IMR-90 (cell line): ENCODE measurements around the gene CFAP70. TPM values are rescaled to one million over a fixed set of nuclear protein-coding genes. Genes with fewer than 3 reads are reported as not detected.

Experiments
- ATAC-seq: fragments of 200-7000 bp; cut with Tn5 transposase; 2 replicates; pipeline ENCODE4 v1.9.1; 2020; ENCODE audit warnings: low read depth, mild to moderate bottlenecking, moderate library complexity
- BruUV-seq: library from RNA; stranded (reverse); fragments of 400-500 nt; replicated peaks from 2 replicates; lab custom pipeline; 2021; lab: Mats Ljungman, UMichigan
- CTCF ChIA-PET: fragments of 300-600 bp; formaldehyde crosslinking; extraction: SDS; loops from one replicate; lab custom pipeline; 2021; ENCODE audit warnings: antibody characterized with exemption; lab: Yijun Ruan, JAX
- POLR2A ChIA-PET: fragments of 300-600 bp; sonication (Branson Sonifier 250); formaldehyde crosslinking; loops from one replicate; lab custom pipeline; 2022; ENCODE audit warnings: antibody characterized with exemption; ENCODE audit not compliant: unreplicated experiment; lab: Charles Lee
- DNase-seq: peaks from one replicate; pipeline ENCODE4 v3.0.0; 2013
- H2AFZ ChIP-seq: replicated peaks from 2 replicates; pipeline ENCODE3; 2013; ENCODE audit warnings: low read length, mild to moderate bottlenecking; ENCODE audit not compliant: poor library complexity
- H2AK5ac ChIP-seq: 2 replicates; pipeline ENCODE4 v1.6.1; 2013; ENCODE audit warnings: low read depth, low read length, inconsistent platforms
- H2AK9ac ChIP-seq: replicated peaks from 2 replicates; pipeline ENCODE3; 2013; ENCODE audit warnings: mild to moderate bottlenecking, low read depth, low read length, moderate library complexity; ENCODE audit not compliant: poor library complexity
- H2BK120ac ChIP-seq: 2 replicates; pipeline ENCODE4 v1.6.1; 2013; ENCODE audit warnings: low read depth, low read length, inconsistent platforms
- H2BK15ac ChIP-seq: 3 replicates; pipeline ENCODE4 v1.6.1; 2013; ENCODE audit warnings: low read depth, low read length, inconsistent platforms
- H2BK20ac ChIP-seq: 2 replicates; pipeline ENCODE4 v1.6.1; 2013; ENCODE audit warnings: low read depth, mild to moderate bottlenecking, inconsistent platforms, low read length, moderate library complexity
- H2BK5ac ChIP-seq: 2 replicates; pipeline ENCODE4 v1.6.1; 2013; ENCODE audit warnings: mild to moderate bottlenecking, low read depth, low read length, inconsistent platforms; ENCODE audit not compliant: poor library complexity, severe bottlenecking
- H3K14ac ChIP-seq: replicated peaks from 2 replicates; pipeline ENCODE4 v1.6.1; 2013; ENCODE audit warnings: low read depth, low read length, inconsistent platforms
- H3K18ac ChIP-seq: 2 replicates; pipeline ENCODE4 v1.6.1; 2013; ENCODE audit warnings: low read depth, low read length, control low read depth
- H3K23ac ChIP-seq: 2 replicates; pipeline ENCODE4 v1.6.1; 2013; ENCODE audit warnings: low read depth, low read length, inconsistent platforms
- H3K27ac ChIP-seq: 2 replicates; pipeline ENCODE4 v1.5.1; 2013; ENCODE audit warnings: mild to moderate bottlenecking, control low read depth, low read length; ENCODE audit not compliant: insufficient read depth
- H3K27me3 ChIP-seq: 2 replicates; pipeline ENCODE4 v1.6.1; 2013; ENCODE audit warnings: low read length; ENCODE audit not compliant: control insufficient read depth, insufficient read depth
- H3K36me3 ChIP-seq: 2 replicates; pipeline ENCODE4 v1.6.1; 2013; ENCODE audit warnings: low read length, mixed read lengths; ENCODE audit not compliant: control insufficient read depth, insufficient read depth
- H3K4ac ChIP-seq: 2 replicates; pipeline ENCODE4 v1.6.1; 2013; ENCODE audit warnings: low read depth, low read length, inconsistent platforms
- H3K4me1 ChIP-seq: 2 replicates; pipeline ENCODE4 v1.6.1; 2013; ENCODE audit warnings: low read length, mixed read lengths; ENCODE audit not compliant: control insufficient read depth, insufficient read depth
- H3K4me2 ChIP-seq: 2 replicates; pipeline ENCODE4 v1.6.1; 2013; ENCODE audit warnings: low read depth, mild to moderate bottlenecking, control low read depth, low read length, moderate library complexity
- H3K4me3 ChIP-seq: 2 replicates; pipeline ENCODE4 v1.5.1; 2013; ENCODE audit warnings: low read depth, mild to moderate bottlenecking, control low read depth, low read length, moderate library complexity; ENCODE audit not compliant: insufficient read depth
- H3K56ac ChIP-seq: 2 replicates; pipeline ENCODE4 v1.6.1; 2013; ENCODE audit warnings: low read length, inconsistent platforms; ENCODE audit not compliant: insufficient read depth; ENCODE audit errors: extremely low read depth
- H3K79me1 ChIP-seq, 2 experiments: 2 replicates each; pipeline ENCODE4 v1.6.1; 2013; ENCODE audit warnings: low read length in 2 of 2, inconsistent platforms in 1 of 2, low read depth in 1 of 2
- H3K9ac ChIP-seq: 2 replicates; pipeline ENCODE4 v1.6.1; 2013; ENCODE audit warnings: low read depth, low read length, control low read depth
- H3K9me1 ChIP-seq: 2 replicates; pipeline ENCODE4 v1.6.1; 2013; ENCODE audit warnings: low read length, inconsistent platforms; ENCODE audit not compliant: insufficient read depth
- H3K9me3 ChIP-seq: 2 replicates; pipeline ENCODE4 v1.6.1; 2013; ENCODE audit warnings: low read length; ENCODE audit not compliant: control insufficient read depth, insufficient read depth
- H4K20me1 ChIP-seq: 2 replicates; pipeline ENCODE4 v1.6.1; 2013; ENCODE audit warnings: low read length, inconsistent platforms; ENCODE audit not compliant: insufficient read depth
- H4K5ac ChIP-seq: 2 replicates; pipeline ENCODE4 v1.6.1; 2013; ENCODE audit warnings: mild to moderate bottlenecking, low read depth, low read length, control low read depth
- H4K8ac ChIP-seq, 2 experiments: 2 replicates each; pipeline ENCODE4 v1.6.1; 2013; ENCODE audit warnings: low read depth in 2 of 2, low read length in 2 of 2, control low read depth in 1 of 2, inconsistent platforms in 1 of 2
- H4K91ac ChIP-seq: 2 replicates; pipeline ENCODE4 v1.6.1; 2013; ENCODE audit warnings: low read depth, low read length, inconsistent platforms; ENCODE audit not compliant: insufficient read depth
- CEBPB ChIP-seq: IDR thresholded peaks from 2 replicates; pipeline ENCODE4 v1.6.1; 2012; ENCODE audit warnings: low read depth, low read length, improper control_type of control experiment
- MAFK ChIP-seq: IDR thresholded peaks from 2 replicates; pipeline ENCODE4 v1.6.1; 2012; ENCODE audit warnings: low read depth, low read length, improper control_type of control experiment
- NFE2L2 ChIP-seq: fragments of 150-350 bp; IDR thresholded peaks from 2 replicates; pipeline ENCODE4 v1.6.1; 2016; ENCODE audit warnings: low read depth, mild to moderate bottlenecking, low read length
- RAD21 ChIP-seq: IDR thresholded peaks from 2 replicates; pipeline ENCODE4 v1.6.1; 2012; ENCODE audit warnings: low read length, improper control_type of control experiment
- WGBS, 2 experiments: methylation state at CpG; one replicate each; pipeline versions ENCODE4 v1.1.5 to v1.1.7; 2013; ENCODE audit warnings: missing lambda C conversion rate in 2 of 2; ENCODE audit not compliant: insufficient read length in 1 of 2; ENCODE audit errors: extremely low coverage in 2 of 2; 5-methylcytosine and 5-hydroxymethylcytosine counted together
- dilution Hi-C: fragments of 300-500 bp; cut with HindIII; formaldehyde crosslinking; loops from one replicate; pipeline ENCODE4 v1.14.3; 2018; ENCODE audit warnings: low sequenced_read_pairs; ENCODE audit not compliant: unreplicated experiment
- in situ Hi-C: fragments of 300-500 bp; cut with MboI; formaldehyde crosslinking; loops from 3 replicates; pipeline ENCODE4 v1.14.3; 2019; ENCODE audit warnings: low sequenced_read_pairs, inconsistent platforms, mixed read lengths
- intact Hi-C: fragments of 100-400 bp; cut with micrococcal nuclease; formaldehyde crosslinking; loops from 2 replicates; pipeline ENCODE4 v1.10.0; 2022
- polyA plus RNA-seq, 3 experiments: library from polyadenylated mRNA; depleted of rRNA; stranded (reverse); fragments of >200 nt; gene quantifications; 2 replicates each; pipeline ENCODE4 v1.2.3, GENCODE V29; 2012; ENCODE audit warnings: low replicate concordance in 1 of 3
- total RNA-seq: library from RNA; depleted of rRNA; stranded (reverse); fragments of >200 nt; gene quantifications from 2 replicates; pipeline ENCODE4 v1.2.3, GENCODE V29; 2012
- TF ChIP-seq, protein P1 (sequence below): fragments of 150-350 bp; IDR thresholded peaks from 2 replicates; pipeline ENCODE4 v1.6.1; 2017; ENCODE audit warnings: mild to moderate bottlenecking, antibody characterized with exemption, low read length, low read depth

Gene CFAP70
- total and polyA plus RNA-seq, 2 of the 4 experiments (the other 2 are of a cell fraction), result 0.15 to 0.18 TPM

GRCh38 chr10:73239908-73240307 lies 118.8 kb downstream of the CFAP70 start:
- no peak overlapping the region for H3K4me3 ChIP-seq
- dilution Hi-C loops, result no loop called here
- no peak overlapping the region for H3K27ac ChIP-seq
- H3K14ac ChIP-seq, result no peak overlapping the region
- peaks cover 17 to 30% of the 10 kb centered on the region in 2 experiments; a peak in 3 of 4 replicates for H3K79me1 ChIP-seq
- peaks cover 22% of the 10 kb centered on the region for H3K36me3 ChIP-seq
- H2BK120ac ChIP-seq, result no peak overlapping the region
- ChIA-PET POLR2A (no interaction called here), CTCF (no interaction called here)
- no peaks in the 10 kb centered on the region for H3K27me3 ChIP-seq
- in situ Hi-C loops, result no loop called here
- no peak overlapping the region for H3K9ac ChIP-seq
- no peak overlapping the region for H2BK20ac ChIP-seq
- no peak overlapping the region for H3K18ac ChIP-seq
- no peaks in the 10 kb centered on the region for H3K4me1 ChIP-seq
- H2AK9ac ChIP-seq, result no peak overlapping the region
- H3K56ac ChIP-seq, result no peak overlapping the region
- H2AK5ac ChIP-seq, result no peak overlapping the region
- no peak overlapping the region for H4K91ac ChIP-seq
- no peaks in the 10 kb centered on the region for H4K20me1 ChIP-seq
- no peak overlapping the region for H3K4me2 ChIP-seq
- intact Hi-C loops, result no loop called here
- TF ChIP-seq MAFK, result no peak
- TF ChIP-seq, protein P1, sequence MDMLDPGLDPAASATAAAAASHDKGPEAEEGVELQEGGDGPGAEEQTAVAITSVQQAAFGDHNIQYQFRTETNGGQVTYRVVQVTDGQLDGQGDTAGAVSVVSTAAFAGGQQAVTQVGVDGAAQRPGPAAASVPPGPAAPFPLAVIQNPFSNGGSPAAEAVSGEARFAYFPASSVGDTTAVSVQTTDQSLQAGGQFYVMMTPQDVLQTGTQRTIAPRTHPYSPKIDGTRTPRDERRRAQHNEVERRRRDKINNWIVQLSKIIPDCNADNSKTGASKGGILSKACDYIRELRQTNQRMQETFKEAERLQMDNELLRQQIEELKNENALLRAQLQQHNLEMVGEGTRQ, result no peak
- no peak for TF ChIP-seq RAD21
- TF ChIP-seq CEBPB, result no peak
- TF ChIP-seq NFE2L2, result no peak
- no TSS peak for BruUV-seq
- no peak for DNase-seq
- H3K9me3 ChIP-seq, result no peaks in the 10 kb centered on the region
- no peak overlapping the region for H2AFZ ChIP-seq
- H3K9me1 ChIP-seq, result no peaks in the 10 kb centered on the region; the same call in 1 of the 2 replicates
- H3K23ac ChIP-seq, result no peak overlapping the region
- no peak overlapping the region for H4K8ac ChIP-seq
- no peak overlapping the region for H2BK5ac ChIP-seq
- no peak overlapping the region for H3K4ac ChIP-seq
- WGBS, 2 experiments, result no CpG with 5 or more reads among the region's 2 CpGs
- H4K5ac ChIP-seq, result no peak overlapping the region
- no peak overlapping the region for H2BK15ac ChIP-seq
- no peak for ATAC-seq
